HCT116 (cell line): Measurements from ENCODE around the gene HOXB7. TPM values are rescaled to one million over a fixed set of nuclear protein-coding genes. Genes with fewer than 3 reads are reported as not detected.

ENCODE experiments used
- ATAC-seq: fragments of 200-7000 bp; cut with Tn5 transposase; 2 replicates; pipeline ENCODE4 v1.9.1; 2020; ENCODE audit warnings: mild to moderate bottlenecking, moderate library complexity
- BruUV-seq: library from RNA; stranded (reverse); fragments of 400-500 nt; replicated peaks from 2 replicates; lab custom pipeline; 2021; lab: Mats Ljungman, UMichigan
- CTCF ChIA-PET: fragments of 300-600 bp; sonication (Branson Sonifier 250); formaldehyde crosslinking; loops from one replicate; lab custom pipeline; 2021; ENCODE audit warnings: antibody characterized with exemption; lab: Charles Lee
- POLR2A ChIA-PET: fragments of 300-600, 350-600 bp; sonication (Branson Sonifier 250); formaldehyde crosslinking; loops from one replicate; lab custom pipeline; 2021; ENCODE audit warnings: antibody characterized with exemption; lab: Charles Lee
- RAD21 ChIA-PET, 2 experiments: fragments of 300-600 bp; sonication (Branson Sonifier 250); formaldehyde crosslinking; loops; one replicate each; lab custom pipeline; 2023; ENCODE audit warnings: low total read pairs in 2 of 2; ENCODE audit not compliant: uncharacterized antibody in 2 of 2, unreplicated experiment in 2 of 2, low non-redundant PET in 1 of 2; lab: Charles Lee
- DNase-seq: peaks from one replicate; pipeline ENCODE4 v3.0.0-alpha.2; 2010; ENCODE audit warnings: low read depth, low spot score
- H2AFZ ChIP-seq: fragments of 200-600 bp; shearing (Covaris generic), sonication (generic); 2 replicates; pipeline ENCODE4 v1.6.1; 2017; ENCODE audit warnings: low read depth, mixed run types, mixed read lengths, antibody characterized with exemption, low read length; ENCODE audit not compliant: poor library complexity, severe bottlenecking
- H3K27ac ChIP-seq: 2 replicates; pipeline ENCODE4 v1.5.1; 2012; ENCODE audit warnings: low read depth, low read length
- H3K27me3 ChIP-seq: fragments of 200-600 bp; sonication (generic); 2 replicates; pipeline ENCODE4 v1.6.1; 2016; ENCODE audit warnings: mixed run types, low read length, mixed read lengths; ENCODE audit not compliant: insufficient read depth
- H3K36me3 ChIP-seq, 2 experiments: fragments of 200-500 bp in 1 of 2; fragments of 200-600 bp in 1 of 2; sonication (Bioruptor generic) in 1 of 2; sonication (generic) in 1 of 2; 2 replicates each; pipeline versions ENCODE4 v1.5.1 to v1.6.1; 2014 to 2016; ENCODE audit warnings: low read length in 2 of 2, inconsistent platforms in 1 of 2, mixed read lengths in 1 of 2, mixed run types in 1 of 2; ENCODE audit not compliant: insufficient read depth in 2 of 2, control insufficient read depth in 1 of 2
- H3K4me1 ChIP-seq, 2 experiments: fragments of 200-600 bp in 1 of 2; sonication (generic) in 1 of 2; 2 replicates each; pipeline versions ENCODE4 v1.5.1 to v1.6.1; 2012 to 2017; ENCODE audit warnings: low read length in 2 of 2, inconsistent platforms in 1 of 2, mild to moderate bottlenecking in 1 of 2, mixed read lengths in 1 of 2, mixed run types in 1 of 2, moderate library complexity in 1 of 2; ENCODE audit not compliant: insufficient read depth in 2 of 2, control insufficient read depth in 1 of 2
- H3K4me2 ChIP-seq: fragments of 200-600 bp; sonication (generic); 2 replicates; pipeline ENCODE4 v1.6.1; 2017; ENCODE audit warnings: mixed run types, low read length, mixed read lengths
- H3K4me3 ChIP-seq, 2 experiments: fragments of 200-600 bp in 1 of 2; sonication (generic) in 1 of 2; replicated peaks in 1 of 2; 2 replicates each; pipeline ENCODE4 v1.5.1; 2011 to 2016; ENCODE audit warnings: low read length in 2 of 2, control low read depth in 1 of 2, low read depth in 1 of 2, mild to moderate bottlenecking in 1 of 2, mixed read lengths in 1 of 2, mixed run types in 1 of 2
- H3K79me2 ChIP-seq: fragments of 200-600 bp; sonication (generic); 2 replicates; pipeline ENCODE4 v1.6.1; 2017; ENCODE audit warnings: mild to moderate bottlenecking, mixed run types, low read length, moderate library complexity, mixed read lengths; ENCODE audit not compliant: insufficient read depth
- H3K9ac ChIP-seq: fragments of 200-600 bp; sonication (generic); 2 replicates; pipeline ENCODE4 v1.6.1; 2016; ENCODE audit warnings: low read length, mixed read lengths
- H3K9me2 ChIP-seq: fragments of 200-600 bp; sonication (generic), shearing (Covaris generic); 2 replicates; pipeline ENCODE4 v1.6.1; 2017; ENCODE audit warnings: mixed run types, mild to moderate bottlenecking, moderate library complexity; ENCODE audit not compliant: insufficient read depth
- H3K9me3 ChIP-seq, 2 experiments: fragments of 200-500 bp in 1 of 2; fragments of 200-600 bp in 1 of 2; sonication (Bioruptor generic) in 1 of 2; sonication (generic) in 1 of 2; 2 replicates each; pipeline ENCODE4 v1.6.1; 2014 to 2017; ENCODE audit warnings: low read length in 2 of 2, mixed read lengths in 2 of 2, inconsistent platforms in 1 of 2, low read depth in 1 of 2, mild to moderate bottlenecking in 1 of 2, mixed run types in 1 of 2, moderate library complexity in 1 of 2; ENCODE audit not compliant: control insufficient read depth in 1 of 2, insufficient read depth in 1 of 2
- H4K20me1 ChIP-seq: fragments of 200-600 bp; sonication (generic), shearing (Covaris generic); 2 replicates; pipeline ENCODE4 v1.6.1; 2017; ENCODE audit warnings: mixed run types, mild to moderate bottlenecking, moderate library complexity; ENCODE audit not compliant: insufficient read depth
- CTCF ChIP-seq, 3 experiments: fragments of 200-600 bp in 1 of 3; sonication (generic) in 1 of 3; IDR thresholded peaks in 2 of 3; conservative IDR thresholded peaks in 1 of 3; 2 replicates each; pipeline ENCODE4 v1.5.1; 2012 to 2017; ENCODE audit warnings: low read depth in 2 of 3, low read length in 2 of 3, antibody characterized with exemption in 1 of 3, borderline replicate concordance in 1 of 3, control low read depth in 1 of 3, mild to moderate bottlenecking in 1 of 3, mixed read lengths in 1 of 3, mixed run types in 1 of 3, moderate library complexity in 1 of 3; ENCODE audit not compliant: insufficient read depth in 1 of 3
- ELF1 ChIP-seq: IDR thresholded peaks from 2 replicates; pipeline ENCODE4 v1.6.1; 2012; ENCODE audit warnings: low read depth, borderline replicate concordance
- EZH2phosphoT487 ChIP-seq: fragments of 200-600 bp; IDR thresholded peaks from 2 replicates; pipeline ENCODE4 v1.6.1; 2018; ENCODE audit warnings: antibody characterized with exemption, borderline replicate concordance
- FOSL1 ChIP-seq: IDR thresholded peaks from 2 replicates; pipeline ENCODE4 v1.6.1; 2012; ENCODE audit warnings: low read depth
- POLR2AphosphoS5 ChIP-seq: IDR thresholded peaks from 2 replicates; pipeline ENCODE4 v1.6.1; 2011; ENCODE audit warnings: mild to moderate bottlenecking, low read depth, low read length, moderate library complexity
- RAD21 ChIP-seq: IDR thresholded peaks from 2 replicates; pipeline ENCODE4 v1.6.1; 2012; ENCODE audit warnings: low read depth, mild to moderate bottlenecking
- REST ChIP-seq: IDR thresholded peaks from 2 replicates; pipeline ENCODE4 v1.6.1; 2012; ENCODE audit warnings: low read depth
- SIN3A ChIP-seq: IDR thresholded peaks from 2 replicates; pipeline ENCODE4 v1.6.1; 2012; ENCODE audit warnings: low read depth
- SP1 ChIP-seq: IDR thresholded peaks from 2 replicates; pipeline ENCODE4 v1.6.1; 2012; ENCODE audit warnings: low read depth
- SRF ChIP-seq: IDR thresholded peaks from 2 replicates; pipeline ENCODE4 v1.6.1; 2012; ENCODE audit warnings: low read depth
- TCF7L2 ChIP-seq: IDR thresholded peaks from 2 replicates; pipeline ENCODE4 v1.7.0; 2011; ENCODE audit warnings: borderline replicate concordance, inconsistent platforms; ENCODE audit not compliant: insufficient read depth, insufficient read length; ENCODE audit errors: extremely low read depth
- YY1 ChIP-seq: IDR thresholded peaks from 2 replicates; pipeline ENCODE4 v1.6.1; 2011; ENCODE audit warnings: low read length, low read depth, moderate library complexity, mild to moderate bottlenecking; ENCODE audit not compliant: insufficient replicate concordance; ENCODE audit errors: extremely low read depth
- ZNF274 ChIP-seq: fragments of 200-500 bp; sonication (Bioruptor generic); IDR thresholded peaks from 2 replicates; pipeline ENCODE4 v1.6.1; 2014; ENCODE audit warnings: mild to moderate bottlenecking, low read depth, low read length, inconsistent platforms
- intact Hi-C: fragments of 100-400 bp; cut with micrococcal nuclease; formaldehyde crosslinking; loops from 2 replicates; pipeline ENCODE4 v1.10.0; 2022
- total RNA-seq: library from RNA; stranded (reverse); gene quantifications from one replicate; pipeline ENCODE4 v1.2.1, GENCODE V29; 2021; ENCODE audit not compliant: unreplicated experiment
- TF ChIP-seq, protein P1 (sequence below): IDR thresholded peaks from 2 replicates; pipeline ENCODE4 v1.6.1; 2012

The HOXB7 gene
- total RNA-seq, 1 experiment from 2014 or later = 33.6 TPM

DNA sequence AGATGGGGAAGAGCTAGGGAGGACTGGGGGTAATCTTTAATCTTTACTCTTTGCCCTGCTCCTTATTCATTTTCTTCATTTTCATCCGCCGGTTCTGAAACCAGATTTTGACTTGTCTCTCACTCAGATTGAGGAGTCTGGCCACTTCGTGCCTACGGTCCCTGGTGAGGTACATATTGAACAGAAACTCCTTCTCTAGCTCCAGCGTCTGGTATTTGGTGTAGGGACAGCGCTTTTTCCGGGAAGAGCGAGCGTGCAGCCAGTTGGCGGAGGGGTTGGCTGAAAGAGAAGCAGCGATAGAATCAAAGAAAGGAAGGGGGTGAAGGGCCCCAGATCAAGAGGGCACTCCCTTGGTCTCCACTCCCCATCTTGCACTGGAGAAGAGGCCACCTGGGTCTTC, 12.0 kb upstream of the HOXB7 start:
- peaks cover 47% of the 10 kb centered on the region for H3K79me2 ChIP-seq
- TF ChIP-seq CTCF (IDR thresholded peaks at IDR 0.05 in 2 of 3, conservative IDR thresholded peaks at IDR 0.05 in 1 of 3; ENCODE audit: borderline replicate concordance in 1 of 3, insufficient read depth in 1 of 3, low read depth in 2 of 3, low read length in 2 of 3) (no peak), SIN3A (no peak), TCF7L2 (no peak), SP1 (no peak), POLR2AphosphoS5 (no peak), REST (no peak), ZNF274 (no peak), YY1 (no peak), SRF (no peak), EZH2phosphoT487 (no peak), FOSL1 (no peak), RAD21 (no peak), ELF1 (no peak)
- TF ChIP-seq, protein P1, sequence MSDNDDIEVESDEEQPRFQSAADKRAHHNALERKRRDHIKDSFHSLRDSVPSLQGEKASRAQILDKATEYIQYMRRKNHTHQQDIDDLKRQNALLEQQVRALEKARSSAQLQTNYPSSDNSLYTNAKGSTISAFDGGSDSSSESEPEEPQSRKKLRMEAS = no peak
- no peaks in the 10 kb centered on the region for H3K27me3 ChIP-seq
- ChIA-PET RAD21 (interaction anchor here in 1 of 2 experiments (0.5 kb wide), 1 partner anchor 48 kb away, joined by 3 read pairs; no protein-coding TSS in a partner anchor), POLR2A (interaction anchor here (0.6 kb wide), 1 partner anchor 180 kb away, joined by 4 read pairs; no protein-coding TSS in a partner anchor), CTCF (interaction anchor here (0.8 to 1.4 kb wide), 2 partner anchors 9 to 362 kb away, joined by 3 read pairs; no protein-coding TSS in a partner anchor)
- no peak overlapping the region for H2AFZ ChIP-seq
- no peak overlapping the region for H3K4me2 ChIP-seq
- DNase-seq (no peak), ATAC-seq (no peak)
- no peaks in the 10 kb centered on the region; a peak in 1 of 4 replicates for H3K36me3 ChIP-seq
- peaks cover 15 to 43% of the 10 kb centered on the region in 2 experiments for H3K4me1 ChIP-seq
- BruUV-seq = no TSS peak
- intact Hi-C loops = no loop called here
- no peak overlapping the region for H3K9ac ChIP-seq
- H3K4me3 ChIP-seq = no peak overlapping the region
- no peaks in the 10 kb centered on the region for H4K20me1 ChIP-seq
- H3K9me2 ChIP-seq = no peaks in the 10 kb centered on the region
- H3K9me3 ChIP-seq = no peaks in the 10 kb centered on the region
- H3K27ac ChIP-seq = no peak overlapping the region
